ENCODE results near the gene ELP1.

GRCh38 chr9:108857572-108857971 is 76.4 kb downstream of the ELP1 start:
- no peak for TF ChIP-seq CTCF (IDR thresholded peaks at IDR 0.05)
- TF ChIP-seq POLR2A (IDR thresholded peaks at IDR 0.05): no peak

All from lower leg skin (tissue), 3 donors.